HepG2 (cell line): ENCODE results near the gene IQGAP2. TPM values are rescaled to one million over a fixed set of nuclear protein-coding genes. Genes with fewer than 3 reads are reported as not detected.

Source experiments
- ATAC-seq: fragments of 200-7000 bp; cut with Tn5 transposase; 3 replicates; pipeline ENCODE4 v1.9.1; 2020; ENCODE audit warnings: mild to moderate bottlenecking, moderate library complexity
- BruUV-seq: library from RNA; stranded (reverse); fragments of 400-500 nt; replicated peaks from 2 replicates; lab custom pipeline; 2021; lab: Mats Ljungman, UMichigan
- CTCF ChIA-PET: fragments of 300-600 bp; formaldehyde crosslinking; extraction: SDS; loops from one replicate; lab custom pipeline; 2021; ENCODE audit warnings: low total read pairs, inconsistent platforms, low intra/inter-chr PET ratio; lab: Yijun Ruan, JAX
- POLR2A ChIA-PET: fragments of 350-600 bp; sonication (Branson Sonifier 250); formaldehyde crosslinking; loops from one replicate; lab custom pipeline; 2020; ENCODE audit warnings: antibody characterized with exemption, inconsistent platforms; lab: Yijun Ruan, JAX
- DNase-seq: peaks from one replicate; pipeline ENCODE4 v3.0.0-alpha.2; 2015; ENCODE audit warnings: low spot score
- FAIRE-seq: peaks from 3 replicates; lab custom pipeline; 2011; peaks lifted over from hg19 to GRCh38; lab: Jason Lieb, UNC
- H2AFZ ChIP-seq: one replicate; pipeline ENCODE4 v1.6.1; 2011; ENCODE audit warnings: low read length, inconsistent platforms
- H3K27ac ChIP-seq: fragments of 300-600 bp; 3 replicates; pipeline ENCODE4 v1.8.0; 2011; ENCODE audit warnings: mixed run types, mild to moderate bottlenecking, mixed read lengths, low read length, inconsistent platforms; ENCODE audit not compliant: insufficient read depth; ENCODE audit errors: extremely low read length
- H3K27me3 ChIP-seq, 2 experiments: fragments of 200-600 bp in 1 of 2; 2 replicates in 1 of 2; 3 replicates in 1 of 2; pipeline versions ENCODE4 v1.6.0 to v1.8.0; 2011; ENCODE audit warnings: low read length in 2 of 2, mild to moderate bottlenecking in 2 of 2, moderate library complexity in 2 of 2, inconsistent platforms in 1 of 2; ENCODE audit not compliant: insufficient read depth in 2 of 2, control insufficient read depth in 1 of 2
- H3K36me3 ChIP-seq, 2 experiments: fragments of 200-600 bp in 1 of 2; replicated peaks in 1 of 2; 2 replicates in 1 of 2; 3 replicates in 1 of 2; pipeline versions ENCODE4 v1.5.1 to v1.8.0; 2011; ENCODE audit warnings: low read length in 2 of 2, inconsistent platforms in 1 of 2; ENCODE audit not compliant: insufficient read depth in 2 of 2, control insufficient read depth in 1 of 2
- H3K4me1 ChIP-seq: 2 replicates; pipeline ENCODE4 v1.5.1; 2012; ENCODE audit warnings: low read length, inconsistent platforms; ENCODE audit not compliant: insufficient read depth
- H3K4me2 ChIP-seq: 2 replicates; pipeline ENCODE4 v1.6.0; 2011; ENCODE audit warnings: low read depth, low read length, inconsistent platforms
- H3K4me3 ChIP-seq, 3 experiments: fragments of 200-600 bp in 1 of 3; sonication (generic), shearing (Covaris generic) in 1 of 3; replicated peaks in 1 of 3; 2 replicates each; pipeline ENCODE4 v1.5.1; 2011 to 2016; ENCODE audit warnings: low read length in 3 of 3, inconsistent platforms in 2 of 3, low read depth in 2 of 3, mild to moderate bottlenecking in 2 of 3, control low read depth in 1 of 3, mixed read lengths in 1 of 3; ENCODE audit not compliant: insufficient read depth in 1 of 3
- H3K79me2 ChIP-seq: one replicate; pipeline ENCODE4 v1.6.1; 2011; ENCODE audit warnings: low read length, inconsistent platforms; ENCODE audit not compliant: insufficient read depth
- H3K9ac ChIP-seq: 2 replicates; pipeline ENCODE4 v1.6.0; 2011; ENCODE audit warnings: mild to moderate bottlenecking, low read depth, low read length, inconsistent platforms; ENCODE audit not compliant: insufficient read depth
- H3K9me3 ChIP-seq: 2 replicates; pipeline ENCODE4 v1.5.1; 2012; ENCODE audit warnings: mild to moderate bottlenecking, low read length
- H4K20me1 ChIP-seq: 2 replicates; pipeline ENCODE4 v1.6.0; 2011; ENCODE audit warnings: inconsistent platforms, mild to moderate bottlenecking, low read length, moderate library complexity; ENCODE audit not compliant: insufficient read depth
- BATF2 ChIP-seq: sonication (generic); formaldehyde crosslinking; IDR thresholded peaks from 2 replicates; pipeline ENCODE4 v1.8.0; 2022; ENCODE audit warnings: mild to moderate bottlenecking, missing genetic modification reagents, moderate library complexity
- CREB3 ChIP-seq: sonication (generic); formaldehyde crosslinking; IDR thresholded peaks from 2 replicates; pipeline ENCODE4 v1.5.0; 2020; ENCODE audit warnings: missing genetic modification reagents
- NFE2L1 ChIP-seq: sonication (generic); formaldehyde crosslinking; IDR thresholded peaks from 2 replicates; pipeline ENCODE4 v1.4.0; 2020; ENCODE audit warnings: missing genetic modification reagents, mild to moderate bottlenecking, borderline replicate concordance
- RCOR2 ChIP-seq: IDR thresholded peaks from 2 replicates; pipeline ENCODE4 v1.6.1; 2016; ENCODE audit warnings: missing biosample characterization, missing genetic modification reagents
- SIX1 ChIP-seq: sonication (generic); formaldehyde crosslinking; IDR thresholded peaks from 2 replicates; pipeline ENCODE4 v1.4.0; 2020; ENCODE audit warnings: missing genetic modification reagents, borderline replicate concordance
- TAF15 ChIP-seq: fragments of 200-400 bp; formaldehyde crosslinking; IDR thresholded peaks from one replicate; pipeline ENCODE4 v1.6.1; 2018; ENCODE audit warnings: mild to moderate bottlenecking, low read depth, low read length; ENCODE audit not compliant: poor library complexity, severe bottlenecking
- TERF1 ChIP-seq: sonication (generic); formaldehyde crosslinking; IDR thresholded peaks from 2 replicates; pipeline ENCODE4 v1.8.0; 2022; ENCODE audit warnings: mild to moderate bottlenecking, missing genetic modification reagents, moderate library complexity
- ZBTB49 ChIP-seq: sonication (generic); formaldehyde crosslinking; IDR thresholded peaks from 2 replicates; pipeline ENCODE4 v1.4.0; 2020; ENCODE audit warnings: missing genetic modification reagents, borderline replicate concordance
- ZNF124 ChIP-seq: sonication (generic); formaldehyde crosslinking; IDR thresholded peaks from 2 replicates; pipeline ENCODE4 v1.4.0; 2020; ENCODE audit warnings: missing genetic modification reagents
- ZNF33A ChIP-seq: sonication (generic); formaldehyde crosslinking; IDR thresholded peaks from 2 replicates; pipeline ENCODE4 v1.5.1; 2020; ENCODE audit warnings: missing genetic modification reagents, mild to moderate bottlenecking, moderate library complexity, borderline replicate concordance
- ZNF530 ChIP-seq: sonication (generic); formaldehyde crosslinking; IDR thresholded peaks from 2 replicates; pipeline ENCODE4 v1.5.0; 2020; ENCODE audit warnings: low read depth, mild to moderate bottlenecking, missing genetic modification reagents
- WGBS: methylation state at CpG from one replicate; pipeline ENCODE4 v1.1.6; 2017; ENCODE audit warnings: low lambda C conversion rate; 5-methylcytosine and 5-hydroxymethylcytosine counted together
- in situ Hi-C: cut with HindIII; loops from 2 replicates; pipeline ENCODE4 v1.10.0; 2017; ENCODE audit warnings: low pct_unique_long_range_greater_than_20kb; ENCODE audit not compliant: extremely low pct_ligation_motif_present
- intact Hi-C: fragments of 100-400 bp; cut with micrococcal nuclease; formaldehyde crosslinking; loops from one replicate; pipeline ENCODE4 v1.10.0; 2022; ENCODE audit not compliant: unreplicated experiment
- polyA plus RNA-seq, 8 experiments: library from polyadenylated mRNA; depleted of rRNA in 3 of 8; stranded (reverse) in 7 of 8; unstranded in 1 of 8; fragments of >200 nt; fragmentation: Illumina TruSeq in 4 of 8; extraction: Trizol in 4 of 8; gene quantifications; 2 replicates each; pipeline versions ENCODE4 v1.2.1 to v1.2.3, GENCODE V29; 2011 to 2016; ENCODE audit warnings: low read depth in 4 of 8, missing spikeins in 1 of 8, mixed read lengths in 1 of 8; ENCODE audit not compliant: insufficient read depth in 1 of 8
- total RNA-seq, 5 experiments: library from RNA; depleted of rRNA; stranded (reverse); fragments of >200 nt; fragmentation: Illumina TruSeq; extraction: Trizol; gene quantifications; 2 replicates each; pipeline ENCODE4 v1.2.3, GENCODE V29; 2016; ENCODE audit warnings: low read depth in 1 of 5

The IQGAP2 gene
- total and polyA plus RNA-seq, 2 of the 13 experiments (the other 11 are each of a cell fraction or from before 2014, with no cell fraction given), result 35.2 to 83.3 TPM

GRCh38 chr5:76657683-76658311 is 254.7 kb downstream of the IQGAP2 start (continued):
- TF ChIP-seq ZBTB49 (CRISPR knock-in tag) (no peak), NFE2L1 (CRISPR knock-in tag) (no peak), TERF1 (CRISPR knock-in tag) (no peak)

- Histone ChIP-seq H3K27me3 (no peaks in the 10 kb centered on the region; a peak in 1 of 5 replicates), H3K4me1 (no peaks in the 10 kb centered on the region), H3K4me2 (no peak overlapping the region), H3K9ac (no peak overlapping the region), H3K36me3 (peaks cover 8 to 39% of the 10 kb centered on the region in 2 experiments; a peak in 4 of 5 replicates), H3K79me2 (no peaks in the 10 kb centered on the region), H4K20me1 (no peaks in the 10 kb centered on the region), H3K27ac (no peak overlapping the region), H3K9me3 (no peaks in the 10 kb centered on the region), H3K4me3 (no peak overlapping the region), H2AFZ (no peak overlapping the region)
- intact Hi-C loops, result no loop called here
- ChIA-PET POLR2A (no interaction called here), CTCF (no interaction called here)
- in situ Hi-C loops, result no loop called here
- ATAC-seq, result no peak
- WGBS, result 96% methylated on average over 2 of the region's 2 CpGs
- DNase-seq, result no peak
- no TSS peak for BruUV-seq
- FAIRE-seq, result no peak
- no peak for TF ChIP-seq BATF2
- no peak for TF ChIP-seq SIX1
- no peak for TF ChIP-seq RCOR2 (CRISPR knock-in tag)
- no peak for TF ChIP-seq TAF15
- TF ChIP-seq ZNF124, result no peak
- TF ChIP-seq ZNF33A (CRISPR knock-in tag), result no peak
- TF ChIP-seq CREB3 (CRISPR knock-in tag), result no peak
- TF ChIP-seq ZNF530 (CRISPR knock-in tag), result no peak
These were observed 257.3 kb downstream of the IQGAP2 start for GRCh38 chr5:76660360-76660759.
